Parathyroid adenoma (tissue), 2 donors: ENCODE measurements around the gene PLP1.

ENCODE experiments used
- H2AFZ ChIP-seq: fragments of 300-600 bp; sonication (generic); one replicate; pipeline ENCODE4 v1.7.0; 2017; ENCODE audit warnings: antibody characterized with exemption, mild to moderate bottlenecking
- H3K27ac ChIP-seq: fragments of 300-600 bp; sonication (generic); one replicate; pipeline ENCODE4 v1.7.0; 2017
- H3K27me3 ChIP-seq: fragments of 300-600 bp; sonication (generic); one replicate; pipeline ENCODE4 v1.7.0; 2017; ENCODE audit warnings: low read length; ENCODE audit not compliant: control insufficient read depth, insufficient read depth
- H3K36me3 ChIP-seq: fragments of 300-600 bp; sonication (generic); one replicate; pipeline ENCODE4 v1.7.0; 2017; ENCODE audit warnings: low read length; ENCODE audit not compliant: control insufficient read depth, insufficient read depth
- H3K4me1 ChIP-seq: fragments of 300-600 bp; sonication (generic); one replicate; pipeline ENCODE4 v1.7.0; 2017; ENCODE audit warnings: control low read depth
- H3K4me2 ChIP-seq: fragments of 300-600 bp; sonication (generic); one replicate; pipeline ENCODE4 v1.7.0; 2017; ENCODE audit warnings: low read length
- H3K4me3 ChIP-seq: fragments of 300-600 bp; sonication (generic); one replicate; pipeline ENCODE4 v1.7.0; 2017; ENCODE audit warnings: low read depth, low read length
- H3K79me2 ChIP-seq: fragments of 300-600 bp; sonication (generic); one replicate; pipeline ENCODE4 v1.7.0; 2017; ENCODE audit warnings: control low read depth
- H3K9ac ChIP-seq: fragments of 300-600 bp; sonication (generic); one replicate; pipeline ENCODE4 v1.7.0; 2017; ENCODE audit warnings: mild to moderate bottlenecking
- H3K9me3 ChIP-seq: fragments of 300-600 bp; sonication (generic); one replicate; pipeline ENCODE4 v1.7.0; 2017; ENCODE audit warnings: low read length; ENCODE audit not compliant: control insufficient read depth
- CTCF ChIP-seq: fragments of 300-600 bp; sonication (generic); IDR thresholded peaks from one replicate; pipeline ENCODE4 v1.7.0; 2017; ENCODE audit warnings: antibody characterized with exemption, mild to moderate bottlenecking
- donor health status: primary hyperparathyroidism.

PLP1 gene

GRCh38 chrX:103794119-103794518 is 17.5 kb downstream of the PLP1 start:
- H3K4me1 ChIP-seq: peaks cover 11% of the 10 kb centered on the region
- H3K9ac ChIP-seq: no peak overlapping the region
- TF ChIP-seq CTCF: no peak
- no peak overlapping the region for H3K4me3 ChIP-seq
- no peaks in the 10 kb centered on the region for H3K36me3 ChIP-seq
- H3K9me3 ChIP-seq: no peaks in the 10 kb centered on the region
- no peak overlapping the region for H3K4me2 ChIP-seq
- no peaks in the 10 kb centered on the region for H3K79me2 ChIP-seq
- peak overlapping the region; percentile 53 for H2AFZ ChIP-seq
- no peaks in the 10 kb centered on the region for H3K27me3 ChIP-seq
- peak overlapping the region; percentile 61 for H3K27ac ChIP-seq

- Histone ChIP-seq H3K9ac (no peak overlapping the region), H3K4me2 (no peak overlapping the region), H3K4me3 (no peak overlapping the region), H2AFZ (no peak overlapping the region), H3K79me2 (no peaks in the 10 kb centered on the region), H3K27me3 (no peaks in the 10 kb centered on the region), H3K27ac (no peak overlapping the region), H3K36me3 (no peaks in the 10 kb centered on the region), H3K9me3 (no peaks in the 10 kb centered on the region), H3K4me1 (peaks cover 11% of the 10 kb centered on the region)
- no peak for TF ChIP-seq CTCF
Observed at GRCh38 chrX:103797691-103798090, 21.1 kb downstream of the PLP1 start.

GRCh38 chrX:103800318-103800717 is 23.7 kb downstream of the PLP1 start:
- no peaks in the 10 kb centered on the region for H3K79me2 ChIP-seq
- H3K27ac ChIP-seq: no peak overlapping the region
- peak overlapping the region; percentile 17 for H2AFZ ChIP-seq
- H3K36me3 ChIP-seq: no peaks in the 10 kb centered on the region
- H3K9ac ChIP-seq: no peak overlapping the region
- H3K4me3 ChIP-seq: no peak overlapping the region
- H3K9me3 ChIP-seq: no peaks in the 10 kb centered on the region
- H3K27me3 ChIP-seq: no peaks in the 10 kb centered on the region
- no peaks in the 10 kb centered on the region for H3K4me1 ChIP-seq
- H3K4me2 ChIP-seq: no peak overlapping the region
- no peak for TF ChIP-seq CTCF

GRCh38 chrX:103805860-103806259 is 29.2 kb downstream of the PLP1 start:
- Histone ChIP-seq H3K36me3 (no peaks in the 10 kb centered on the region), H3K27ac (no peak overlapping the region), H3K4me2 (no peak overlapping the region), H3K4me1 (no peaks in the 10 kb centered on the region), H3K4me3 (no peak overlapping the region), H3K9ac (no peak overlapping the region), H2AFZ (no peak overlapping the region), H3K79me2 (no peaks in the 10 kb centered on the region), H3K9me3 (no peaks in the 10 kb centered on the region), H3K27me3 (no peaks in the 10 kb centered on the region)
- TF ChIP-seq CTCF: no peak

GRCh38 chrX:103806862-103807474 is 30.3 kb downstream of the PLP1 start:
- Histone ChIP-seq H3K4me3 (no peak overlapping the region), H3K36me3 (no peaks in the 10 kb centered on the region), H3K27me3 (no peaks in the 10 kb centered on the region), H2AFZ (no peak overlapping the region), H3K4me2 (no peak overlapping the region), H3K27ac (no peak overlapping the region), H3K9me3 (no peaks in the 10 kb centered on the region), H3K79me2 (no peaks in the 10 kb centered on the region), H3K9ac (no peak overlapping the region), H3K4me1 (no peaks in the 10 kb centered on the region)
- no peak for TF ChIP-seq CTCF
